A549 (cell line): ENCODE measurements around the gene COQ4.

Experiments
- CTCF ChIP-seq: fragments of >200 bp; sonication (Bioruptor Twin); formaldehyde crosslinking; IDR thresholded peaks from 3 replicates; pipeline ENCODE4 v1.5.1; 2016
- FOSL2 ChIP-seq, 2 experiments: fragments of 450-650 bp in 1 of 2; fragments of >200 bp in 1 of 2; sonication (Bioruptor Twin) in 1 of 2; formaldehyde crosslinking; IDR thresholded peaks; 2 replicates each; pipeline versions ENCODE4 v1.5.0 to v1.6.1; 2016 to 2020; ENCODE audit warnings: mild to moderate bottlenecking in 1 of 2, moderate library complexity in 1 of 2

GRCh38 chr9:128369024-128369706 is 46.5 kb downstream of the COQ4 start:
- TF ChIP-seq FOSL2 (IDR thresholded peaks at IDR 0.05), result no peak
- TF ChIP-seq FOSL2 (CRISPR knock-in tag; IDR thresholded peaks at IDR 0.05), result no peak
- TF ChIP-seq CTCF, result no peak
